Measurements from ENCODE around the gene NPR2. TPM values are rescaled to one million over a fixed set of nuclear protein-coding genes. Genes with fewer than 3 reads are reported as not detected.

NPR2 gene
- polyA plus RNA-seq, 1 of the 3 experiments (the other 2 are of a cell fraction) = 13.5 TPM

DNA sequence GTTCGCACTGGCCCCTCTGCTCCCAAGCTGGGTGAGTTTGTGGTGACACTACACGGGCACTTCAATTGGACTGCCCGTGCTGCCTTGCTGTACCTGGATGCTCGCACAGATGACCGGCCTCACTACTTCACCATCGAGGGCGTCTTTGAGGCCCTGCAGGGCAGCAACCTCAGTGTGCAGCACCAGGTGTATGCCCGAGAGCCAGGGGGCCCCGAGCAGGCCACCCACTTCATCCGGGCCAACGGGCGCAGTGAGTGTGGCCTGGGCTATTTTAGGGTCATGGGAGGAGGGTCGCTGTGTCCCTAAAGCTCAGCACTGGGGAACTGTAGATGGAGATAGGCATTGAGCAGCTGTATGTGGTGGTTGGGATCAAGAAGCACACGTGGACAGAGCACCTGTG, 1.4 kb downstream of the NPR2 start:
- 97% methylated on average over 10 of the region's 14 CpGs for WGBS (ENCODE audit: low lambda C conversion rate)
- no peak overlapping the region for H3K27ac ChIP-seq (ENCODE audit: low read depth in 2 of 2, low read length in 1 of 2)
- DNase-seq = no peak
- H3K79me2 ChIP-seq (ENCODE audit: insufficient read depth) = no peaks in the 10 kb centered on the region
- CTCF ChIA-PET = interaction anchor here (0.6 to 6.5 kb wide), 15 partner anchors 9 to 231 kb away, joined by 3 to 136 read pairs (median 4); partner anchors contain the start of genes ARHGEF39, CREB3, HINT2 and SPAG8
- no peak overlapping the region for H3K9ac ChIP-seq
- no peak overlapping the region for H3K4me3 ChIP-seq (ENCODE audit: low read depth in 2 of 2, low read length in 1 of 2)
- peaks cover 0 to 3% of the 10 kb centered on the region in 2 experiments for H3K36me3 ChIP-seq (replicated peaks in 1 of 2; ENCODE audit: control insufficient read depth in 1 of 2, insufficient read depth in 2 of 2, low read length in 1 of 2)
- no peaks in the 10 kb centered on the region for H3K9me3 ChIP-seq
- no peaks in the 10 kb centered on the region for H3K27me3 ChIP-seq (ENCODE audit: insufficient read depth)
- no peaks in the 10 kb centered on the region for H4K20me1 ChIP-seq (ENCODE audit: insufficient read depth)
- H3K4me2 ChIP-seq = no peak overlapping the region
- H3K9me2 ChIP-seq = no peaks in the 10 kb centered on the region
- TF ChIP-seq GATA2 (CRISPR knock-in tag; IDR thresholded peaks at IDR 0.05) = no peak
- no peak for TF ChIP-seq RAD21 (IDR thresholded peaks at IDR 0.05; ENCODE audit: low read length)
- TF ChIP-seq, protein P1, sequence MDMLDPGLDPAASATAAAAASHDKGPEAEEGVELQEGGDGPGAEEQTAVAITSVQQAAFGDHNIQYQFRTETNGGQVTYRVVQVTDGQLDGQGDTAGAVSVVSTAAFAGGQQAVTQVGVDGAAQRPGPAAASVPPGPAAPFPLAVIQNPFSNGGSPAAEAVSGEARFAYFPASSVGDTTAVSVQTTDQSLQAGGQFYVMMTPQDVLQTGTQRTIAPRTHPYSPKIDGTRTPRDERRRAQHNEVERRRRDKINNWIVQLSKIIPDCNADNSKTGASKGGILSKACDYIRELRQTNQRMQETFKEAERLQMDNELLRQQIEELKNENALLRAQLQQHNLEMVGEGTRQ (IDR thresholded peaks at IDR 0.05; ENCODE audit: borderline replicate concordance, low read depth, low read length) = no peak
- no peak for TF ChIP-seq TAF1 (IDR thresholded peaks at IDR 0.05; ENCODE audit: borderline replicate concordance, low read depth, low read length)
- TF ChIP-seq SIN3A (IDR thresholded peaks at IDR 0.05; ENCODE audit: borderline replicate concordance, low read depth, low read length) = no peak
- TF ChIP-seq SMC3 (IDR thresholded peaks at IDR 0.05; ENCODE audit: low read depth, low read length) = no peak
- no peak for TF ChIP-seq MAX (IDR thresholded peaks at IDR 0.05; ENCODE audit: low read depth)
- no peak overlapping the region for H2AFZ ChIP-seq (ENCODE audit: low read depth)
- POLR2A ChIA-PET = no interaction called here
- H3F3A ChIP-seq (replicated peaks; ENCODE audit: insufficient read depth) = peaks cover 9% of the 10 kb centered on the region
- H3K4me1 ChIP-seq (ENCODE audit: control insufficient read depth in 1 of 2, insufficient read depth in 2 of 2, low read depth in 1 of 2, low read length in 1 of 2) = peaks cover 0 to 12% of the 10 kb centered on the region in 2 experiments; a peak in 1 of 4 replicates

DNA sequence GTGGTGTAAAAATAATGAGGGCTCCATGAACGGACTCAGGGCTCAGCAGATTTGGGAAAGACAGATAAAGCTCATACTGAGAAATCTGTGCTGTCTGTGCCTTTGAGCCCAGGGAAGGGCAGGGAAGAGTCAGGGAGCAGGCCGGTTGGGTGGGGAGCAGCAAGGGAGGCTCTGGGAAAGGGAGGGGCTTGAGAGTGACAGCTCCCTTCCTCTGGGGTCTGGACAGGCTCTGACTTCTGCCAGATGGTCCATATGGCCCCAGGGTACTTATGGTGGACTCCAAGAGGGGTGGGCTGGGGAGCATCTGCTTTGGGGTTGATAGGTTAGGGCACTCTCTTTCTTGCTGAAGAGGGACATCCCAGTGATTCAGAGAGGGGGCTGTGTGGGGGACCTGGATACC, 2.1 kb downstream of the NPR2 start:
- DNase-seq = peak; percentile 82
- H3K9me3 ChIP-seq = no peaks in the 10 kb centered on the region
- no peak overlapping the region for H3K4me2 ChIP-seq
- no peaks in the 10 kb centered on the region for H3K9me2 ChIP-seq
- CTCF ChIA-PET = interaction anchor here (0.6 to 6.5 kb wide), 12 partner anchors 9 to 230 kb away, joined by 3 to 136 read pairs (median 3); partner anchors contain the start of genes ARHGEF39, HINT2 and SPAG8
- no peak overlapping the region for H3K9ac ChIP-seq
- H3K79me2 ChIP-seq (ENCODE audit: insufficient read depth) = no peaks in the 10 kb centered on the region
- peaks cover 0 to 3% of the 10 kb centered on the region in 2 experiments for H3K36me3 ChIP-seq (replicated peaks in 1 of 2; ENCODE audit: control insufficient read depth in 1 of 2, insufficient read depth in 2 of 2, low read length in 1 of 2)
- H3K4me3 ChIP-seq (ENCODE audit: low read depth in 2 of 2, low read length in 1 of 2) = no peak overlapping the region
- no peak overlapping the region for H2AFZ ChIP-seq (ENCODE audit: low read depth)
- no peaks in the 10 kb centered on the region for H3K27me3 ChIP-seq (ENCODE audit: insufficient read depth)
- H3K27ac ChIP-seq (ENCODE audit: low read depth in 2 of 2, low read length in 1 of 2) = no peak overlapping the region; a peak in 1 of 4 replicates
- no peaks in the 10 kb centered on the region for H4K20me1 ChIP-seq (ENCODE audit: insufficient read depth)
- peaks cover 14% of the 10 kb centered on the region for H3F3A ChIP-seq (replicated peaks; ENCODE audit: insufficient read depth)
- WGBS (ENCODE audit: low lambda C conversion rate) = 63% methylated on average over 2 of the region's 2 CpGs
- POLR2A ChIA-PET = no interaction called here
- TF ChIP-seq EP300 (IDR thresholded peaks at IDR 0.05; ENCODE audit: borderline replicate concordance in 1 of 2, low read depth in 1 of 2, low read length in 1 of 2) (peak in 1 of 2 experiments; percentile 47; a peak in 1 of 4 replicates), GATA2 (CRISPR knock-in tag; IDR thresholded peaks at IDR 0.05) (no peak), PBX3 (IDR thresholded peaks at IDR 0.05) (no peak)
- TF ChIP-seq, protein P2, sequence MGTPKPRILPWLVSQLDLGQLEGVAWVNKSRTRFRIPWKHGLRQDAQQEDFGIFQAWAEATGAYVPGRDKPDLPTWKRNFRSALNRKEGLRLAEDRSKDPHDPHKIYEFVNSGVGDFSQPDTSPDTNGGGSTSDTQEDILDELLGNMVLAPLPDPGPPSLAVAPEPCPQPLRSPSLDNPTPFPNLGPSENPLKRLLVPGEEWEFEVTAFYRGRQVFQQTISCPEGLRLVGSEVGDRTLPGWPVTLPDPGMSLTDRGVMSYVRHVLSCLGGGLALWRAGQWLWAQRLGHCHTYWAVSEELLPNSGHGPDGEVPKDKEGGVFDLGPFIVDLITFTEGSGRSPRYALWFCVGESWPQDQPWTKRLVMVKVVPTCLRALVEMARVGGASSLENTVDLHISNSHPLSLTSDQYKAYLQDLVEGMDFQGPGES (IDR thresholded peaks at IDR 0.05; ENCODE audit: low read depth, low read length) = no peak
- TF ChIP-seq, protein P3, sequence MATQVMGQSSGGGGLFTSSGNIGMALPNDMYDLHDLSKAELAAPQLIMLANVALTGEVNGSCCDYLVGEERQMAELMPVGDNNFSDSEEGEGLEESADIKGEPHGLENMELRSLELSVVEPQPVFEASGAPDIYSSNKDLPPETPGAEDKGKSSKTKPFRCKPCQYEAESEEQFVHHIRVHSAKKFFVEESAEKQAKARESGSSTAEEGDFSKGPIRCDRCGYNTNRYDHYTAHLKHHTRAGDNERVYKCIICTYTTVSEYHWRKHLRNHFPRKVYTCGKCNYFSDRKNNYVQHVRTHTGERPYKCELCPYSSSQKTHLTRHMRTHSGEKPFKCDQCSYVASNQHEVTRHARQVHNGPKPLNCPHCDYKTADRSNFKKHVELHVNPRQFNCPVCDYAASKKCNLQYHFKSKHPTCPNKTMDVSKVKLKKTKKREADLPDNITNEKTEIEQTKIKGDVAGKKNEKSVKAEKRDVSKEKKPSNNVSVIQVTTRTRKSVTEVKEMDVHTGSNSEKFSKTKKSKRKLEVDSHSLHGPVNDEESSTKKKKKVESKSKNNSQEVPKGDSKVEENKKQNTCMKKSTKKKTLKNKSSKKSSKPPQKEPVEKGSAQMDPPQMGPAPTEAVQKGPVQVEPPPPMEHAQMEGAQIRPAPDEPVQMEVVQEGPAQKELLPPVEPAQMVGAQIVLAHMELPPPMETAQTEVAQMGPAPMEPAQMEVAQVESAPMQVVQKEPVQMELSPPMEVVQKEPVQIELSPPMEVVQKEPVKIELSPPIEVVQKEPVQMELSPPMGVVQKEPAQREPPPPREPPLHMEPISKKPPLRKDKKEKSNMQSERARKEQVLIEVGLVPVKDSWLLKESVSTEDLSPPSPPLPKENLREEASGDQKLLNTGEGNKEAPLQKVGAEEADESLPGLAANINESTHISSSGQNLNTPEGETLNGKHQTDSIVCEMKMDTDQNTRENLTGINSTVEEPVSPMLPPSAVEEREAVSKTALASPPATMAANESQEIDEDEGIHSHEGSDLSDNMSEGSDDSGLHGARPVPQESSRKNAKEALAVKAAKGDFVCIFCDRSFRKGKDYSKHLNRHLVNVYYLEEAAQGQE (IDR thresholded peaks at IDR 0.05; ENCODE audit: low read depth, low read length) = no peak
- TF ChIP-seq, protein P1 (IDR thresholded peaks at IDR 0.05; ENCODE audit: borderline replicate concordance, low read depth, low read length) = no peak
- H3K4me1 ChIP-seq (ENCODE audit: control insufficient read depth in 1 of 2, insufficient read depth in 2 of 2, low read depth in 1 of 2, low read length in 1 of 2) = peaks cover 0 to 13% of the 10 kb centered on the region in 2 experiments; a peak in 2 of 4 replicates

Measured in SK-N-SH (cell line).